ENCODE measurements around the gene FCHO2.

- no peak for TF ChIP-seq EGR1 (IDR thresholded peaks at IDR 0.05; ENCODE audit: borderline replicate concordance, low read depth, low read length)
- TF ChIP-seq BACH1 (IDR thresholded peaks at IDR 0.05; ENCODE audit: low read length) = no peak
- no peak for TF ChIP-seq CTCF (IDR thresholded peaks at IDR 0.05; ENCODE audit: control extremely low read depth in 1 of 3, insufficient read depth in 1 of 3, low read depth in 1 of 3, low read length in 3 of 3)
- TF ChIP-seq RAD21 (IDR thresholded peaks at IDR 0.05 in 1 of 2, conservative IDR thresholded peaks at IDR 0.05 in 1 of 2; ENCODE audit: low read depth in 2 of 2, low read length in 2 of 2) = no peak
- TF ChIP-seq GTF2F1 (IDR thresholded peaks at IDR 0.05; ENCODE audit: borderline replicate concordance, low read depth, low read length) = no peak
- TF ChIP-seq SRF (IDR thresholded peaks at IDR 0.05; ENCODE audit: low read depth, low read length) = no peak
- TF ChIP-seq POU5F1 (IDR thresholded peaks at IDR 0.05; ENCODE audit: low read depth, low read length) = no peak
- no peak for TF ChIP-seq POLR2AphosphoS5 (IDR thresholded peaks at IDR 0.05; ENCODE audit: low read depth, low read length)
- TF ChIP-seq ZNF274 (IDR thresholded peaks at IDR 0.05; ENCODE audit: borderline replicate concordance, extremely low read depth, low read length) = no peak
These were observed 72.0 kb downstream of the FCHO2 start for GRCh38 chr5:73027816-73028215.
